Left lung (tissue), 10 donors: Measurements from ENCODE around the gene TLR6. TPM values are rescaled to one million over a fixed set of nuclear protein-coding genes. Genes with fewer than 3 reads are reported as not detected.

Experiments used
- ATAC-seq: fragments of 200-7000 bp; cut with Tn5 transposase; one replicate; pipeline ENCODE4 v1.9.1; 2020; ENCODE audit warnings: moderate library complexity
- DNase-seq, 4 donors: peaks; one replicate each; pipeline ENCODE4 v3.0.0-alpha.2; 2013 to 2020
- H3K27ac ChIP-seq, 2 donors: fragments of 200-600 bp; sonication (generic) in 1 of 2; one replicate each; pipeline versions ENCODE4 v1.5.0 to v1.8.0; 2020 to 2021
- H3K27me3 ChIP-seq, 2 donors: fragments of 200-600 bp; sonication (generic) in 1 of 2; one replicate each; pipeline versions ENCODE4 v1.5.0 to v1.8.0; 2020 to 2021
- H3K36me3 ChIP-seq, 2 donors: fragments of 200-600 bp; sonication (generic) in 1 of 2; one replicate each; pipeline versions ENCODE4 v1.5.0 to v1.8.0; 2020 to 2021
- H3K4me1 ChIP-seq, 2 donors: fragments of 200-600 bp; one replicate each; pipeline ENCODE4 v1.8.0; 2021
- H3K4me3 ChIP-seq, 2 donors: fragments of 200-600 bp; sonication (generic) in 1 of 2; one replicate each; pipeline versions ENCODE4 v1.5.0 to v1.8.0; 2020 to 2021; ENCODE audit warnings: mild to moderate bottlenecking in 1 of 2
- H3K9me3 ChIP-seq, 2 donors: fragments of 200-600 bp; sonication (generic) in 1 of 2; one replicate each; pipeline versions ENCODE4 v1.5.0 to v1.8.0; 2020 to 2021
- CTCF ChIP-seq, 2 donors: fragments of 200-600 bp; sonication (generic) in 1 of 2; IDR thresholded peaks; one replicate each; pipeline versions ENCODE4 v1.5.0 to v1.8.0; 2021; ENCODE audit warnings: antibody characterized with exemption in 2 of 2
- intact Hi-C, 2 donors: fragments of 100-400 bp; cut with DNase I; formaldehyde crosslinking; loops; one replicate each; pipeline versions ENCODE4 v1.11.2 to v1.14.2; 2022
- polyA plus RNA-seq, 6 donors: library from polyadenylated mRNA; unstranded; fragments of 120-200 nt; gene quantifications; one replicate each; pipeline ENCODE4 v1.2.1, GENCODE V29; 2013; ENCODE audit not compliant: insufficient read length in 6 of 6
- total RNA-seq, 2 donors: library from RNA; stranded (reverse); fragmentation: NEBNext Ultra II Directional; extraction: Animal tissue kit (Norgen Biotek cat#: 25700); gene quantifications; one replicate each; pipeline ENCODE4 v1.2.1, GENCODE V29; 2021
- donor health status: DM: no; HTN: yes; CAD: no.
- donor health status: DM: no; HTN: no; CAD: no.

Gene TLR6
- total and polyA plus RNA-seq, 8 donors: 0.96 to 18.1 (median 1.5) TPM

- intact Hi-C loops: no loop called here
- H3K27me3 ChIP-seq: no peaks in the 10 kb centered on the region
- TF ChIP-seq CTCF (IDR thresholded peaks at IDR 0.05): no peak
- DNase-seq: no peak
- H3K4me3 ChIP-seq: no peak overlapping the region
- H3K9me3 ChIP-seq: no peaks in the 10 kb centered on the region
- no peak overlapping the region for H3K27ac ChIP-seq
- no peak for ATAC-seq
- peaks cover 0 to 7% of the 10 kb centered on the region in 2 donors for H3K4me1 ChIP-seq
- peaks cover 0 to 30% of the 10 kb centered on the region in 2 donors for H3K36me3 ChIP-seq
Observed at GRCh38 chr4:38894322-38894982, 37.8 kb upstream of the TLR6 start.

GRCh38 chr4:38891051-38891983, 34.7 kb upstream of the TLR6 start:
- peaks cover 0 to 16% of the 10 kb centered on the region in 2 donors for H3K4me1 ChIP-seq
- H3K9me3 ChIP-seq: no peaks in the 10 kb centered on the region
- H3K27me3 ChIP-seq: no peaks in the 10 kb centered on the region
- no peak for TF ChIP-seq CTCF (IDR thresholded peaks at IDR 0.05)
- ATAC-seq: no peak
- H3K36me3 ChIP-seq: peaks cover 0 to 25% of the 10 kb centered on the region in 2 donors
- H3K27ac ChIP-seq: no peak overlapping the region
- no peak for DNase-seq
- H3K4me3 ChIP-seq: no peak overlapping the region
- intact Hi-C loops: no loop called here

GRCh38 chr4:38889143-38889542, 32.5 kb upstream of the TLR6 start:
- peak; percentile 59 for ATAC-seq
- no peak for TF ChIP-seq CTCF (IDR thresholded peaks at IDR 0.05)
- Histone ChIP-seq H3K9me3 (no peaks in the 10 kb centered on the region), H3K27me3 (no peaks in the 10 kb centered on the region), H3K4me1 (peaks cover 0 to 16% of the 10 kb centered on the region in 2 donors), H3K36me3 (peaks cover 0 to 19% of the 10 kb centered on the region in 2 donors), H3K4me3 (no peak overlapping the region), H3K27ac (peak overlapping the region; percentile 57 to 58)
- DNase-seq: no peak
- intact Hi-C loops: no loop called here

- ATAC-seq (no peak), DNase-seq (no peak)
- Histone ChIP-seq H3K27ac (no peak overlapping the region), H3K4me3 (no peak overlapping the region), H3K27me3 (no peaks in the 10 kb centered on the region), H3K4me1 (peaks cover 0 to 10% of the 10 kb centered on the region in 2 donors), H3K36me3 (peaks cover 0 to 20% of the 10 kb centered on the region in 2 donors), H3K9me3 (no peaks in the 10 kb centered on the region)
- no peak for TF ChIP-seq CTCF (IDR thresholded peaks at IDR 0.05)
- intact Hi-C loops: no loop called here
Observed at GRCh38 chr4:38884254-38884653, 27.6 kb upstream of the TLR6 start.

GRCh38 chr4:38876636-38877035, 20.0 kb upstream of the TLR6 start:
- Histone ChIP-seq H3K27ac (no peak overlapping the region), H3K4me3 (no peak overlapping the region), H3K36me3 (peaks cover 0 to 38% of the 10 kb centered on the region in 2 donors), H3K9me3 (no peaks in the 10 kb centered on the region), H3K27me3 (no peaks in the 10 kb centered on the region), H3K4me1 (peaks cover 11 to 14% of the 10 kb centered on the region in 2 donors)
- intact Hi-C loops: no loop called here
- DNase-seq (no peak), ATAC-seq (no peak)
- no peak for TF ChIP-seq CTCF (IDR thresholded peaks at IDR 0.05)
